Loucy (cell line): ENCODE measurements around the gene CDK6.

Source experiments
- H2AFZ ChIP-seq: fragments of 200-600 bp; sonication (generic); 2 replicates; pipeline ENCODE4 v1.6.0; 2016; ENCODE audit warnings: antibody characterized with exemption, mild to moderate bottlenecking, low read length, moderate library complexity
- H3F3A ChIP-seq: fragments of 200-600 bp; 2 replicates; pipeline ENCODE4 v1.6.0; 2016; ENCODE audit warnings: antibody characterized with exemption, low read depth, mild to moderate bottlenecking
- H3K27me3 ChIP-seq: fragments of 200-600 bp; sonication (generic); 2 replicates; pipeline ENCODE4 v1.6.1; 2014; ENCODE audit warnings: low read length, mild to moderate bottlenecking; ENCODE audit not compliant: insufficient read depth, poor library complexity, severe bottlenecking
- H3K36me3 ChIP-seq: fragments of 200-600 bp; sonication (generic); 2 replicates; pipeline ENCODE4 v1.6.1; 2016; ENCODE audit warnings: low read length; ENCODE audit not compliant: insufficient read depth
- H3K4me1 ChIP-seq: fragments of 200-600 bp; sonication (generic); 2 replicates; pipeline ENCODE4 v1.5.1; 2014; ENCODE audit warnings: low read length, mild to moderate bottlenecking; ENCODE audit not compliant: insufficient read depth, poor library complexity, severe bottlenecking
- H3K4me2 ChIP-seq: fragments of 200-600 bp; sonication (generic); 2 replicates; pipeline ENCODE4 v1.6.0; 2014; ENCODE audit warnings: antibody characterized with exemption, low read length, low read depth, mild to moderate bottlenecking; ENCODE audit not compliant: poor library complexity, severe bottlenecking
- H3K4me3 ChIP-seq: fragments of 200-600 bp; sonication (generic); 2 replicates; pipeline ENCODE4 v1.5.1; 2014; ENCODE audit warnings: low read length, mild to moderate bottlenecking, mixed read lengths; ENCODE audit not compliant: poor library complexity, severe bottlenecking
- H3K79me2 ChIP-seq: fragments of 200-600 bp; sonication (generic); 2 replicates; pipeline ENCODE4 v1.6.1; 2014; ENCODE audit warnings: low read length; ENCODE audit not compliant: insufficient read depth
- H3K9ac ChIP-seq: fragments of 200-600 bp; sonication (generic); 2 replicates; pipeline ENCODE4 v1.6.0; 2014; ENCODE audit warnings: mild to moderate bottlenecking, low read depth, low read length, moderate library complexity; ENCODE audit not compliant: poor library complexity, severe bottlenecking
- H3K9me2 ChIP-seq: fragments of 200-600 bp; sonication (generic); replicated peaks from 2 replicates; pipeline ENCODE4 v1.6.1; 2016; ENCODE audit warnings: low read depth, low read length, mixed read lengths
- H3K9me3 ChIP-seq: fragments of 200-600 bp; sonication (generic); 2 replicates; pipeline ENCODE4 v1.6.1; 2014; ENCODE audit warnings: mild to moderate bottlenecking, antibody characterized with exemption, low read length, low read depth; ENCODE audit not compliant: insufficient read depth
- H4K20me1 ChIP-seq: fragments of 200-600 bp; sonication (generic); 2 replicates; pipeline ENCODE4 v1.6.0; 2014; ENCODE audit warnings: antibody characterized with exemption, low read length, mild to moderate bottlenecking; ENCODE audit not compliant: insufficient read depth, poor library complexity, severe bottlenecking
- EZH2phosphoT487 ChIP-seq: fragments of 200-600 bp; IDR thresholded peaks from 2 replicates; pipeline ENCODE4 v1.6.1; 2018; ENCODE audit warnings: antibody characterized with exemption, mild to moderate bottlenecking, moderate library complexity, borderline replicate concordance
- TF ChIP-seq, protein P1 (sequence below): fragments of 200-600 bp; sonication (generic); conservative IDR thresholded peaks from 2 replicates; pipeline ENCODE4 v1.5.1; 2014; ENCODE audit warnings: mild to moderate bottlenecking, antibody characterized with exemption, low read length

The CDK6 gene

GRCh38 chr7:92709150-92709549, 127.2 kb downstream of the CDK6 start:
- H3K9me2 ChIP-seq, result no peaks in the 10 kb centered on the region
- H3K79me2 ChIP-seq, result peaks cover 96% of the 10 kb centered on the region
- peaks cover 44% of the 10 kb centered on the region for H4K20me1 ChIP-seq
- no peak overlapping the region for H2AFZ ChIP-seq
- TF ChIP-seq, protein P1, sequence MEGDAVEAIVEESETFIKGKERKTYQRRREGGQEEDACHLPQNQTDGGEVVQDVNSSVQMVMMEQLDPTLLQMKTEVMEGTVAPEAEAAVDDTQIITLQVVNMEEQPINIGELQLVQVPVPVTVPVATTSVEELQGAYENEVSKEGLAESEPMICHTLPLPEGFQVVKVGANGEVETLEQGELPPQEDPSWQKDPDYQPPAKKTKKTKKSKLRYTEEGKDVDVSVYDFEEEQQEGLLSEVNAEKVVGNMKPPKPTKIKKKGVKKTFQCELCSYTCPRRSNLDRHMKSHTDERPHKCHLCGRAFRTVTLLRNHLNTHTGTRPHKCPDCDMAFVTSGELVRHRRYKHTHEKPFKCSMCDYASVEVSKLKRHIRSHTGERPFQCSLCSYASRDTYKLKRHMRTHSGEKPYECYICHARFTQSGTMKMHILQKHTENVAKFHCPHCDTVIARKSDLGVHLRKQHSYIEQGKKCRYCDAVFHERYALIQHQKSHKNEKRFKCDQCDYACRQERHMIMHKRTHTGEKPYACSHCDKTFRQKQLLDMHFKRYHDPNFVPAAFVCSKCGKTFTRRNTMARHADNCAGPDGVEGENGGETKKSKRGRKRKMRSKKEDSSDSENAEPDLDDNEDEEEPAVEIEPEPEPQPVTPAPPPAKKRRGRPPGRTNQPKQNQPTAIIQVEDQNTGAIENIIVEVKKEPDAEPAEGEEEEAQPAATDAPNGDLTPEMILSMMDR, result no peak
- TF ChIP-seq EZH2phosphoT487, result no peak
- no peaks in the 10 kb centered on the region for H3K9me3 ChIP-seq
- no peak overlapping the region for H3K4me3 ChIP-seq
- no peak overlapping the region for H3K4me2 ChIP-seq
- peaks cover 89% of the 10 kb centered on the region for H3K36me3 ChIP-seq
- no peaks in the 10 kb centered on the region for H3K27me3 ChIP-seq
- H3K4me1 ChIP-seq, result no peaks in the 10 kb centered on the region
- H3F3A ChIP-seq, result no peaks in the 10 kb centered on the region
- H3K9ac ChIP-seq, result no peak overlapping the region

- H3K27me3 ChIP-seq, result no peaks in the 10 kb centered on the region
- H3K79me2 ChIP-seq, result peaks cover 97% of the 10 kb centered on the region
- H3K9me3 ChIP-seq, result no peaks in the 10 kb centered on the region
- peaks cover 42% of the 10 kb centered on the region for H4K20me1 ChIP-seq
- H3K4me3 ChIP-seq, result no peak overlapping the region
- H3K4me2 ChIP-seq, result no peak overlapping the region
- no peak overlapping the region for H3K9ac ChIP-seq
- H3K9me2 ChIP-seq, result no peaks in the 10 kb centered on the region
- TF ChIP-seq, protein P1, result no peak
- TF ChIP-seq EZH2phosphoT487, result no peak
- no peaks in the 10 kb centered on the region for H3K4me1 ChIP-seq
- H2AFZ ChIP-seq, result no peak overlapping the region
- no peaks in the 10 kb centered on the region for H3F3A ChIP-seq
- peaks cover 89% of the 10 kb centered on the region for H3K36me3 ChIP-seq
Observed at GRCh38 chr7:92708111-92709042, 128.0 kb downstream of the CDK6 start.

DNA sequence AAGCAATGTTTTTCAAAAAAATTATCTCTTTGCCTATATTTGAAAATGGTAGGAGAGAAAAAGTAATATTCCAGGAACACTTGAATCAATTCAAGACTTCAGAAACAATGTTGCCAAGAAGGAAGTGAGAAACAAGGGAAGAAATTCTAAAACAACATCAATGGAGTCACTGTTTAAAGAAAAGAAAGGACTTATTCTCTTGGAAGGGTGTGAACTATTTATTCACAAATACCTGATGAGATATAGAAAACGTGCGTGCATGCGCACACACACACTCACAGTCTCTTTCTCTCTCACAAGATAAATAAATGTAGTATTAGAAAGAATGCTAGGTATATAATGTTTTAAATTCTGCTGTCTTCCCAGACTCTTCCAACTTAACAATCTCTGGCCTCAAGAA, 128.9 kb downstream of the CDK6 start:
- Histone ChIP-seq H3K36me3 (peaks cover 90% of the 10 kb centered on the region), H3K27me3 (no peaks in the 10 kb centered on the region), H3K4me3 (no peak overlapping the region), H3K4me1 (no peaks in the 10 kb centered on the region), H3F3A (no peaks in the 10 kb centered on the region), H3K4me2 (no peak overlapping the region), H2AFZ (no peak overlapping the region), H3K9me3 (no peaks in the 10 kb centered on the region), H3K9me2 (no peaks in the 10 kb centered on the region), H3K79me2 (peaks cover 97% of the 10 kb centered on the region), H3K9ac (no peak overlapping the region), H4K20me1 (peaks cover 45% of the 10 kb centered on the region)
- TF ChIP-seq, protein P1, result no peak
- no peak for TF ChIP-seq EZH2phosphoT487
